ENCODE measurements around the gene TOMM20.
A peak's percentile ranks its signal among the peaks of the same experiment; 100 is the strongest.
"Not testable (repeated sequence)": the region's sequence is repeated elsewhere in the genome, so short reads cannot be mapped to it uniquely, and the experiment has no call there.

Gene TOMM20

GRCh38 chr1:235128456-235129328 is at the start of gene TOMM20:
TSS of gene TOMM20 (minus strand) at chr1:235128837. CDS start at chr1:235128715, 122 bp downstream.
- DNase-seq, result peak; percentile 99

DNA sequence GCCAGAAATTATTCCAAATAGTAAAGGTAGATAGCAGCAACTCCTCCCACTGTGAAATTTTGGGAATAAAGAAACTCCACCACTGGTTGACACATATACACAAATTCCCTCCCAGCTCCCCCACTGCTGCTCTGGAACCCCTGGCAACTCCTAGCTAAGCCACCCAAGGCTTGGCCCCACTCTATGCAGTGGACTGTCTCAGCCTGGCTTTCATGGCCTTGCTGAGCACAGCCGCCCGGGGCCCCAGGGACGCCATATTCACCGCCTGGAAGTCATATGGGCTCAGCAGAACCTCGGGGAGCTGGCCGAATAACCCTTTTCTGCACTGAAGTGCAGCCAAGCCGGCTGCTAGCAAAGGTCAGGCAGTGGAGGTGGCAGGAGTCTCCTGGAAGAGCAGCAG is 47.8 kb upstream of the TOMM20 start:
- DNase-seq, result no peak

GRCh38 chr1:235169986-235170385 is 41.3 kb upstream of the TOMM20 start:
- no peak for DNase-seq

DNA sequence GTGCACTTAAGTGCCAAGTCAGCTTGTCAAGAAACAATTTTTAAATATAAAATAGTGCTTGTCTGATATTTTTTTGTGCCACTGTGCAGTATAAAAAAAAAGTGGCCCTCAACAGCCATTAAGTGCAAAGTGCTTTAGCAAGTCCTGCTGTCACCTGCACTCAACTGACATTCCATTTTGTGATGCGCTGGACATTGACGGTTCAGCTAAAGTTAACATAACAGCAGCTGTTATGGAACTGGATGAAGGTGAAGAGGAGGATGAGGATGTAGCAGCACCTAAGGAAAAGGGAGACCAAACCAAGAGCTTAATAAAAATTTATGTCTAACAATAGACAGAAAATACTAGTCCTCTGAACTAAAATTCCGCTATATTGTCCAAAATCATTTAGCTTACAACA is 39.7 kb upstream of the TOMM20 start:
- no peak for DNase-seq

GRCh38 chr1:235161685-235162327 is 33.2 kb upstream of the TOMM20 start:
- DNase-seq, result no peak

DNA sequence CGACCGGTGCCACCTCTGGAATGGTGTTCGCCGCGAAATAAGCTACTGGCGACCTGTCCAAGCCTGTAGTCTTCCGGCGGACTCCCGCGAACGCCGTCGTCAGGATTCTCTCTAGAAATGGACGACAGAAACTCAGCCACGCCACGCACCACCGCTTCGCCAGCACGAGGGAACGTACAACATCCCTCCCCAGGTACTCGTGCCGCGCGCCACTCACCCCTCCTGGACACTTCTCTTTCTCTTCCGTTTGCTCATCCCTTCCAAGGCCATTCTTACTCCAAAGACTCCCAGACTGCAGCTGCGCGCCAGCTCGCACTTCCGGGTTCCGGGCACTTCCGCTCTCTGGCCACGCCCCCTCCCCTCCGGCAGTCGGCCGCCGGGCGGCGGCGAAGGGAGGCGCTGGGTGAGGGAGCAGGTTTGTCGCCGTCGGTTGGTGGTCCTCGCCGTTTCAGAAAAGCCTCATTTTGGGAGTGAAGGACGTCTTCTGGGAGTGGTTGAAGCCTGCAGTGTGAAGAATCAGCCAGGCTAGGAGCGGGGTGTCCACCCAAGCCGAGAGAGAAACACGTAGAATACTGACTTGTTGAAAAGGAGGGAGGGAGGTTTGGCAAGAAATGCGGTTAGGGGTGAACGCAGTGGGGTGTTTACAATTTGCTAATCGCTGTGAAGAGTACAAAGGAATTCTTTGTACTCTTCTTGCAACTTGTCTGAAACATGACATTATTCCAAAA is 32.5 kb upstream of the TOMM20 start, which contains the start of gene RBM34:
RBM34 (minus strand) TSS at position 294 of the 728 bp plus-strand sequence; CDS start at position 270, 24 bp downstream.
- peak; percentile 95 for DNase-seq

DNA sequence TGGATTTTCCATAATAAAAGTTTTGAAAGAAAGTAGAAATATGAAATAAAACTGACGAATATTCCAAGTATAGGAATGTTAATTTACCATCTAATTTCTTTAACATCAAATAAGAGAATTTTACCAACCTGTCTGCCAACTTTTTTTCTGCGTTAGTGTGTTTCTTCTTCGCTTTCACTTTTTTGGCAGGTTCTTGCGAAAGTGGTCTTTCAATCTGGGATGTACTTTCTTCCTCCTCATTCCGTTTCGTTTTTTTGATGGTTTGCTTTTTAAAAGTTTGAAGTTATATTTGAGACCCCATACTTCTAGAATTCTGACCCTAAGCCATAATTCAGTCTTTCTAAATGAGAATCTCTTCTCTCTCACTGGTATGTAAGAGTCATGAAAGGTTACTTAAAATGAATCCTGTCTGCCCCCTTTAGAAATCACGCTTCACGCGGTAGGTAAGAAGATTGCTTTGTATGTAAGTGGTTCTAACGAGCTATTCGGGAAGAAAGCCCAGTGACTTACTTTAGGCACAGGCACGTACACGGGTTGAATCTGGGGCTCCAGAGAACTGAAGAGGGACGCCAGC is 31.8 kb upstream of the TOMM20 start:
- peak; percentile 50 for DNase-seq

DNA sequence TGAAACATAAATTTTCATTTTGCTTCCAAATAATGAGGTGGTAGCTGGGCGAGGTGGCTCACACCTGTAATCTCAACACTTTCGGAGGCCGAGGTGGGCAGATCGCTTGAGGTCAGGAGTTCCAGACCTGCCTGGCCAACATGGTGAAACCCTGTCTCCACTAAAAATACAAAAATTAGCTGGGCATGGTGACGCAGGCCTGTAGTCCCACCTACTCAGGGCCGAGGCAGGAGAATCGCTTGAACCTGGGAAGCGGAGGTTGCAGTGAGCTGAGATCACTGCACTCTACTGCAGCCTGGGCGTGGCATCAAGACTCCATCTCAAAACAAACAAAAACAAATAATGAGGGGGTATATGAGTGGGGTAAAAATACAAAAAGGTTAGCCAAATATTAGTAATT is 31.3 kb upstream of the TOMM20 start:
- not testable (repeated sequence) for DNase-seq

GRCh38 chr1:235159284-235159683 is 30.6 kb upstream of the TOMM20 start:
- DNase-seq, result not testable (repeated sequence)

- DNase-seq, result no peak
Observed at GRCh38 chr1:235158680-235159079, 30.0 kb upstream of the TOMM20 start.

GRCh38 chr1:235157150-235157549 is 28.5 kb upstream of the TOMM20 start:
- DNase-seq, result no peak

GRCh38 chr1:235156740-235157139 is 28.1 kb upstream of the TOMM20 start:
- no peak for DNase-seq

DNA sequence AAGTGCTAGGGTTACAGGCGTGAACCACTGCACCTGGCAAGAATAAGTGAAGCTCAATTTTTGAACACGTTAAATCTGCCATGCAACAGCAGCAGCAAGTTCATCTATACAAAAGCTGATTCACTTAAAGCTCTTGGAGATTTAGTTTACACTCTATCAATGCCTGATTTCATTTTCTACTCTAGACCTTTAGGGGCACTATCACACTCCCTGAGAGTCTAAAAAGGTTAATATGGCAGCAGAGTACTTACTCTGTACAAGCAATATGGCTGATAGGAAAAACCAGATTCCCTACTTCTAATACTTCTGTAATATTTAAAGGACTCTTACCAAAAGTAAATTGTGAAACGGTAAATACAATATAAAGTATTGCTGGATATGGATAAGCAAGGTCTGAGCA is 27.6 kb upstream of the TOMM20 start:
- no peak for DNase-seq

GRCh38 chr1:235152235-235152634 is 23.6 kb upstream of the TOMM20 start:
- no peak for DNase-seq

GRCh38 chr1:235151033-235151432 is 22.4 kb upstream of the TOMM20 start:
- no peak for DNase-seq

DNA sequence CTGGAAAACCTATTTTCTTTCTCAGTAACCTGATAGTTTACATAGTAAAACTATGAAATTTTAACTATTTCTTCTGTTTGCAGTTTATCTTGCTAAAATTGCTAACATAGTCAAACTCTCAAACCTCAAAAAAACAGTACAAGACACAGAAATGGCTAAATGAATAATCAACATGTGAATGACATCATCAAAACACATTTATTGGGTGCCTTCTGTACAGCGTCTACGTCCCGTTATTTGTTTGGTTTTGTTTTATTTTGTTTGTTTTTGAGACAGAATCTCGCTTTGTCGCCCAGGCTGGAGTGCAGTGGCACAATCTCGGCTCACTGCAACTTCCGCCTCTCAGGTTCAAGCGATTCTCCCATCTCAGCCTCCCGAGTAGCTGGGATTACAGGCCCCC is 21.2 kb upstream of the TOMM20 start:
- DNase-seq, result no peak

- no peak for DNase-seq
Observed at GRCh38 chr1:235147269-235147668, 18.6 kb upstream of the TOMM20 start.

- no peak for DNase-seq
Observed at GRCh38 chr1:235145639-235146038, 17.0 kb upstream of the TOMM20 start.

DNA sequence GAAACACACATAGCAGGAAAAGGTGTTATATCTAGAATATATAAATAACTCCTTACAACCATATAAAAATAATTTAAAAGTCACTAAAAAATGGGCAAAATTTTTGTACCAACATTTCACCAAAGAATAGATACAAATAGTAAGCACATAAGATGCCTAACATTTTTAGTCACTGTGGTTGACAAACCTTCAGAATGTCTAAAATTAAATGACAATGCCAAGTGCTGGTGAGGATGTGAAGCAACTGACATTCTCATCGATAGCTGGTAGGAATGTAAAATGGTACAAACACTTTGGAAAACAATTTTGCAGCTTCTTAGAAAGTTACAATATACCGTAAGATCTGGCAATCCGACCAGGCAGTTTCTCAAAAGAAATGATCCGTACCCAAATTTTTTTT is 14.4 kb upstream of the TOMM20 start:
- DNase-seq, result no peak

DNA sequence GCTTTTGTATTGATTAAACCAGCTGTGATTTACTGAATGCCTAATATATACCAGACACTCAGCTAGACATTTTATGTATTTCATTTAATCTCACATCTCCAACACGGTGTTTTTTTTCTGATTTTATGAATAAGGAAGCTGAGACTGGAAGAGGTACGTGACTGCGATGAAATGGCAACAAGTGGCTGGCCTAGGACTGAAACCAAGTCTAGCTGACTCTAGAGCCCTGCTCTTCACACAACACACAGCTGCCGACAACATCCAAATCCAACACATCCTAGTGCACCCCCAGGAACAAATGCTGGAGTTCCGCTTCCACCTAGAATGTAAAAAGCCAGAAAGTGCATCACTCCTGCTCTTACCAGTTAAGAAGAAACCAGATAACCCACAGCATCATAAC is 10.7 kb upstream of the TOMM20 start:
- DNase-seq, result no peak

DNA sequence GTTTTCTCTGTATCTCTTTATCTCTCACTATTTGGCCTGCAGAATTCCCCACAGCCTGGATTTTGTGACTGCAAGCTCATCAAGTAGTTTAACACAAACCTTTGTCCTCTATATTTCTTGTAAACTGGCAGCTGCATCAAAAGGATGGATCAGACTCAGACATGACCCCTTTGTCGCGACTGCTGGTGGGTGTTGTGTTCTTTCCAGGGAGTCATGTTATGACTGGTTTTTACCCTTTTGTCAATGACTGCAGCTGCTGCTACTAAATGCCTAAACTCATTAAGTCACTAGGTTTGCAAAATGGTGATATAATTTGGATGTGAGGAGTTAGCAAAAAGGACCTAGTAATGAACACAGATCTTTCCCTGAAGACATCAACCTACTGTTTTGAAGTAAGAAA is 10.2 kb upstream of the TOMM20 start:
- no peak for DNase-seq

- DNase-seq, result no peak
Observed at GRCh38 chr1:235136111-235136510, 7.5 kb upstream of the TOMM20 start.

GRCh38 chr1:235134171-235134570 is 5.5 kb upstream of the TOMM20 start:
- DNase-seq, result no peak
